HEK293 (cell line): ENCODE measurements around the gene NFIB.

Source experiments
- CTCF ChIA-PET: fragments of 350-600 bp; formaldehyde crosslinking; extraction: SDS; loops from one replicate; lab custom pipeline; 2021; ENCODE audit warnings: antibody characterized with exemption; lab: Yijun Ruan, JAX
- POLR2A ChIA-PET: fragments of 300-600 bp; formaldehyde crosslinking; extraction: SDS; loops from one replicate; lab custom pipeline; 2020; ENCODE audit warnings: antibody characterized with exemption, inconsistent platforms; lab: Yijun Ruan, JAX
- H3K27ac ChIP-seq: fragments of 200-500 bp; sonication (Bioruptor generic); 2 replicates; pipeline ENCODE4 v1.5.1; 2014; ENCODE audit warnings: low read depth, low read length, control low read depth, inconsistent platforms; ENCODE audit errors: extremely low read depth
- H3K36me3 ChIP-seq, 2 experiments: fragments of 200-500 bp in 1 of 2; sonication (Bioruptor generic) in 1 of 2; 1 replicate in 1 of 2; 2 replicates in 1 of 2; pipeline ENCODE4 v1.5.1; 2014 to 2017; ENCODE audit warnings: inconsistent platforms in 2 of 2, low read length in 2 of 2; ENCODE audit not compliant: control insufficient read depth in 2 of 2, insufficient read depth in 1 of 2
- H3K4me1 ChIP-seq: fragments of 200-500 bp; sonication (Bioruptor generic); 2 replicates; pipeline ENCODE4 v1.5.1; 2014; ENCODE audit warnings: mild to moderate bottlenecking, low read length, inconsistent platforms; ENCODE audit not compliant: control insufficient read depth, insufficient read depth
- H3K4me3 ChIP-seq: 2 replicates; pipeline ENCODE4 v1.5.1; 2011; ENCODE audit warnings: low read depth, mild to moderate bottlenecking, control low read depth, low read length, moderate library complexity
- H3K9me3 ChIP-seq: fragments of 200-500 bp; sonication (Bioruptor generic); 2 replicates; pipeline ENCODE4 v1.5.1; 2014; ENCODE audit warnings: low read depth, low read length, inconsistent platforms; ENCODE audit not compliant: control insufficient read depth, insufficient read depth
- ATF2 ChIP-seq: fragments of 450-650 bp; formaldehyde crosslinking; IDR thresholded peaks from 2 replicates; pipeline ENCODE4 v1.5.1; 2016; ENCODE audit warnings: missing biosample characterization, missing genetic modification characterization, low read depth
- OSR2 ChIP-seq: fragments of 450-650 bp; formaldehyde crosslinking; IDR thresholded peaks from 2 replicates; pipeline ENCODE4 v1.5.1; 2016; ENCODE audit warnings: missing biosample characterization, missing genetic modification characterization
- REPIN1 ChIP-seq: fragments of 450-650 bp; formaldehyde crosslinking; IDR thresholded peaks from 2 replicates; pipeline ENCODE4 v1.5.1; 2017; ENCODE audit warnings: missing biosample characterization, missing genetic modification characterization, low read depth
- ZNF121 ChIP-seq: fragments of 450-650 bp; formaldehyde crosslinking; IDR thresholded peaks from 2 replicates; pipeline ENCODE4 v1.5.1; 2016; ENCODE audit warnings: missing biosample characterization, missing genetic modification characterization
- ZNF146 ChIP-seq: fragments of 450-650 bp; formaldehyde crosslinking; IDR thresholded peaks from 2 replicates; pipeline ENCODE4 v1.5.1; 2016; ENCODE audit warnings: missing biosample characterization, missing genetic modification characterization
- ZNF266 ChIP-seq: fragments of 450-650 bp; formaldehyde crosslinking; IDR thresholded peaks from 2 replicates; pipeline ENCODE4 v1.5.1; 2016; ENCODE audit warnings: missing biosample characterization, missing genetic modification characterization, low read depth
- ZNF366 ChIP-seq: fragments of 450-650 bp; formaldehyde crosslinking; conservative IDR thresholded peaks from 2 replicates; pipeline ENCODE4 v1.5.1; 2016; ENCODE audit warnings: missing biosample characterization, missing genetic modification characterization
- ZNF398 ChIP-seq: fragments of 450-650 bp; formaldehyde crosslinking; IDR thresholded peaks from 2 replicates; pipeline ENCODE4 v1.5.1; 2017; ENCODE audit warnings: missing biosample characterization, missing genetic modification characterization
- ZNF433 ChIP-seq: fragments of 450-650 bp; formaldehyde crosslinking; IDR thresholded peaks from 2 replicates; pipeline ENCODE4 v1.5.1; 2016; ENCODE audit warnings: missing biosample characterization, missing genetic modification characterization, low read depth
- ZNF624 ChIP-seq: fragments of 450-650 bp; formaldehyde crosslinking; IDR thresholded peaks from 2 replicates; pipeline ENCODE4 v1.5.1; 2017; ENCODE audit warnings: missing biosample characterization, missing genetic modification characterization
- ZNF707 ChIP-seq: fragments of 450-650 bp; formaldehyde crosslinking; IDR thresholded peaks from 2 replicates; pipeline ENCODE4 v1.5.1; 2016; ENCODE audit warnings: missing biosample characterization, missing genetic modification characterization
- ZNF777 ChIP-seq: fragments of 450-650 bp; formaldehyde crosslinking; IDR thresholded peaks from 2 replicates; pipeline ENCODE4 v1.5.1; 2017; ENCODE audit warnings: missing biosample characterization, missing genetic modification characterization, borderline replicate concordance
- ZNF843 ChIP-seq: fragments of 450-650 bp; formaldehyde crosslinking; IDR thresholded peaks from 2 replicates; pipeline ENCODE4 v1.5.1; 2016; ENCODE audit warnings: missing biosample characterization, missing genetic modification characterization
- ZSCAN16 ChIP-seq: fragments of 450-650 bp; formaldehyde crosslinking; IDR thresholded peaks from 2 replicates; pipeline ENCODE4 v1.5.1; 2016; ENCODE audit warnings: missing biosample characterization, missing genetic modification characterization
- TF ChIP-seq, protein P1 (sequence below): fragments of 450-650 bp; formaldehyde crosslinking; IDR thresholded peaks from 2 replicates; pipeline ENCODE4 v1.5.0; 2017; ENCODE audit warnings: missing biosample characterization, missing genetic modification characterization, borderline replicate concordance
- TF ChIP-seq, protein P2 (sequence below): fragments of 450-650 bp; formaldehyde crosslinking; IDR thresholded peaks from 2 replicates; pipeline ENCODE4 v1.5.1; 2017; ENCODE audit warnings: missing biosample characterization, missing genetic modification characterization
- TF ChIP-seq, protein P3 (sequence below): fragments of 450-650 bp; formaldehyde crosslinking; IDR thresholded peaks from 2 replicates; pipeline ENCODE4 v1.5.1; 2017; ENCODE audit warnings: missing biosample characterization, missing genetic modification characterization
- TF ChIP-seq, protein P4 (sequence below): fragments of 450-650 bp; formaldehyde crosslinking; IDR thresholded peaks from 2 replicates; pipeline ENCODE4 v1.5.1; 2016; ENCODE audit warnings: missing biosample characterization, missing genetic modification characterization
- TF ChIP-seq, protein P5 (sequence below): fragments of 450-650 bp; formaldehyde crosslinking; IDR thresholded peaks from 2 replicates; pipeline ENCODE4 v1.5.1; 2016; ENCODE audit warnings: missing biosample characterization, missing genetic modification characterization

NFIB gene

DNA sequence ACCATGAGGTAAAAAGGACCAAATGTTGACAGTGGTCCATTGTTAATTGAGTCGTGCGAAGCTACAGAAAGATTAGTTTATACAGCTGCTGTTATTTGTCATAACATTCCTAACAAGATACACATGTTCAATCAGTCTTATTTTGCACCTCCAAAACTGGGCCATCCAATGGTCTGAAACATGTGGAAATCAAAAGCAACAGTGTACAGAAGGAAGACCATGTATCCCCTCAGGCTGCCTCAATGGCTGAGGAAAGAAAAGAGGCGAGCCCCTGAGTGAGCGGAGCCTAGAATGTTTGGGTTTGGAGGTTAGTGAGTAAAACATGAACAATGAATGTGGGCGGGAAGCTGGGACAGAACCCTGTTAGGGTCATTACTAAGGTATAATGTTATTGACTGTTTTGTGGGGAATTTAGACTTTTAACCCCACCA, 35.6 kb downstream of the NFIB start (continued):
- TF ChIP-seq, protein P1, sequence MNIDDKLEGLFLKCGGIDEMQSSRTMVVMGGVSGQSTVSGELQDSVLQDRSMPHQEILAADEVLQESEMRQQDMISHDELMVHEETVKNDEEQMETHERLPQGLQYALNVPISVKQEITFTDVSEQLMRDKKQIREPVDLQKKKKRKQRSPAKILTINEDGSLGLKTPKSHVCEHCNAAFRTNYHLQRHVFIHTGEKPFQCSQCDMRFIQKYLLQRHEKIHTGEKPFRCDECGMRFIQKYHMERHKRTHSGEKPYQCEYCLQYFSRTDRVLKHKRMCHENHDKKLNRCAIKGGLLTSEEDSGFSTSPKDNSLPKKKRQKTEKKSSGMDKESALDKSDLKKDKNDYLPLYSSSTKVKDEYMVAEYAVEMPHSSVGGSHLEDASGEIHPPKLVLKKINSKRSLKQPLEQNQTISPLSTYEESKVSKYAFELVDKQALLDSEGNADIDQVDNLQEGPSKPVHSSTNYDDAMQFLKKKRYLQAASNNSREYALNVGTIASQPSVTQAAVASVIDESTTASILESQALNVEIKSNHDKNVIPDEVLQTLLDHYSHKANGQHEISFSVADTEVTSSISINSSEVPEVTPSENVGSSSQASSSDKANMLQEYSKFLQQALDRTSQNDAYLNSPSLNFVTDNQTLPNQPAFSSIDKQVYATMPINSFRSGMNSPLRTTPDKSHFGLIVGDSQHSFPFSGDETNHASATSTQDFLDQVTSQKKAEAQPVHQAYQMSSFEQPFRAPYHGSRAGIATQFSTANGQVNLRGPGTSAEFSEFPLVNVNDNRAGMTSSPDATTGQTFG (tag by site-specific recombination): no peak
- TF ChIP-seq ZNF843 (tag by site-specific recombination) (no peak), ZSCAN16 (no peak), ZNF707 (tag by site-specific recombination) (no peak)
- TF ChIP-seq, protein P2, sequence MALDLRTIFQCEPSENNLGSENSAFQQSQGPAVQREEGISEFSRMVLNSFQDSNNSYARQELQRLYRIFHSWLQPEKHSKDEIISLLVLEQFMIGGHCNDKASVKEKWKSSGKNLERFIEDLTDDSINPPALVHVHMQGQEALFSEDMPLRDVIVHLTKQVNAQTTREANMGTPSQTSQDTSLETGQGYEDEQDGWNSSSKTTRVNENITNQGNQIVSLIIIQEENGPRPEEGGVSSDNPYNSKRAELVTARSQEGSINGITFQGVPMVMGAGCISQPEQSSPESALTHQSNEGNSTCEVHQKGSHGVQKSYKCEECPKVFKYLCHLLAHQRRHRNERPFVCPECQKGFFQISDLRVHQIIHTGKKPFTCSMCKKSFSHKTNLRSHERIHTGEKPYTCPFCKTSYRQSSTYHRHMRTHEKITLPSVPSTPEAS (tag by site-specific recombination): no peak
- TF ChIP-seq, protein P3, sequence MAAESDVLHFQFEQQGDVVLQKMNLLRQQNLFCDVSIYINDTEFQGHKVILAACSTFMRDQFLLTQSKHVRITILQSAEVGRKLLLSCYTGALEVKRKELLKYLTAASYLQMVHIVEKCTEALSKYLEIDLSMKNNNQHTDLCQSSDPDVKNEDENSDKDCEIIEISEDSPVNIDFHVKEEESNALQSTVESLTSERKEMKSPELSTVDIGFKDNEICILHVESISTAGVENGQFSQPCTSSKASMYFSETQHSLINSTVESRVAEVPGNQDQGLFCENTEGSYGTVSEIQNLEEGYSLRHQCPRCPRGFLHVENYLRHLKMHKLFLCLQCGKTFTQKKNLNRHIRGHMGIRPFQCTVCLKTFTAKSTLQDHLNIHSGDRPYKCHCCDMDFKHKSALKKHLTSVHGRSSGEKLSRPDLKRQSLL: no peak

DNA sequence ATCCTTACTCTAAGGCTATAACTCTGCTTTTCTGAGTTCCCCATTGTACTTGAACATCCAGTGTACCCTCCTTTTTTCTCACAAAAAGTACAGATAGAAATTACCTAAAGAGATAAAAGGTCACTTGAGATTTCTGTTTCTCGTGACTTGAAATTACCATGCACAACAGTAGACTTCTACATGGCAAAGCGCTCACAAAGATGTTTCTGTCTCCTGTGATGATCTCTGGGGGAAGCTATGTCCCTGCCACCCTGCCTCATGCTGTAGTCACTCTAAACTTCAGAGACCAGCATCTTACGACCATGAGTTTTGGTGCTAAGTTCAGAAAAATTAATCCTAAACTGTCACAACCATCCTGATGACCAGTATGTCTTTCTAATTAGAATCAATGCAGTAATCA, 36.2 kb downstream of the NFIB start:
- Histone ChIP-seq H3K36me3 (no peaks in the 10 kb centered on the region), H3K27ac (no peak overlapping the region), H3K4me1 (peaks cover 37% of the 10 kb centered on the region), H3K9me3 (no peaks in the 10 kb centered on the region), H3K4me3 (no peak overlapping the region)
- POLR2A ChIA-PET: interaction anchor here (0.9 to 1.9 kb wide), 2 partner anchors 37 to 72 kb away, joined by 3 to 8 read pairs; partner anchors contain the start of gene NFIB
- CTCF ChIA-PET: interaction anchor here (0.7 to 1.1 kb wide), 5 partner anchors 17 to 727 kb away, joined by 3 to 4 read pairs (median 3); no protein-coding TSS in a partner anchor
- TF ChIP-seq ZNF624 (no peak), ZNF433 (tag by site-specific recombination) (no peak), ZNF777 (tag by site-specific recombination) (no peak), REPIN1 (tag by site-specific recombination) (no peak), ATF2 (tag by site-specific recombination) (no peak), ZNF266 (tag by site-specific recombination) (no peak), ZNF121 (tag by site-specific recombination) (no peak)
- TF ChIP-seq, protein P4, sequence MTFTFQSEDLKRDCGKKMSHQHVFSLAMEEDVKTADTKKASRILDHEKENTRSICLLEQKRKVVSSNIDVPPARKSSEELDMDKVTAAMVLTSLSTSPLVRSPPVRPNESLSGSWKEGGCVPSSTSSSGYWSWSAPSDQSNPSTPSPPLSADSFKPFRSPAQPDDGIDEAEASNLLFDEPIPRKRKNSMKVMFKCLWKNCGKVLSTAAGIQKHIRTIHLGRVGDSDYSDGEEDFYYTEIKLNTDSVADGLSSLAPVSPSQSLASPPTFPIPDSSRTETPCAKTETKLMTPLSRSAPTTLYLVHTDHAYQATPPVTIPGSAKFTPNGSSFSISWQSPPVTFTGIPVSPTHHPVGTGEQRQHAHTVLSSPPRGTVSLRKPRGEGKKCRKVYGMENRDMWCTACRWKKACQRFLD (tag by site-specific recombination): no peak

DNA sequence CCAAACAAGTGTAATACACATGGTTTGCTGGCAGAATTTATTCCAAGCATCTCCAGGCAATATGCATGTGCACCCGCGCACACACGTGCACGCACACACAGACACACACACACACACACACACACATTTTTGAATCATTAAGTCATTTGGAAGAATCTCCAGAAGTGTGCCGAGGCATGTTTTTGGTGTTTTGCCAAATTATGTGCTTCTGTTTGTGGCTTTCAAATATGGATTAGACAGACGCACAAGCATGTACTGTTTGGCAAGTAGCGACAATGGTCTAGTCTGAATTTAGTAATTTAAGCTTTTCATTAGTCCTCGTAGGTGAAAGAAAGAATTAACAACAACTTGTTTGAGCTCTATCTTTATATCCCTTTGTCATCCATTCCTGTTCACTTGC, 36.7 kb downstream of the NFIB start:
- Histone ChIP-seq H3K36me3 (no peaks in the 10 kb centered on the region), H3K4me1 (peaks cover 43% of the 10 kb centered on the region), H3K9me3 (no peaks in the 10 kb centered on the region), H3K27ac (no peak overlapping the region), H3K4me3 (no peak overlapping the region)
- POLR2A ChIA-PET: interaction anchor here (0.9 to 1.9 kb wide), 2 partner anchors 37 to 72 kb away, joined by 3 to 8 read pairs; partner anchors contain the start of gene NFIB
- CTCF ChIA-PET: interaction anchor here (0.7 to 1.1 kb wide), 5 partner anchors 17 to 727 kb away, joined by 3 to 4 read pairs (median 3); no protein-coding TSS in a partner anchor
- TF ChIP-seq ZNF366 (tag by site-specific recombination) (peak; percentile 83), ZNF398 (peak; percentile 43; the same call in 1 of the 2 replicates), ZNF146 (tag by site-specific recombination) (no peak), ZNF121 (tag by site-specific recombination) (no peak), OSR2 (tag by site-specific recombination) (peak; percentile 70)
- TF ChIP-seq, protein P5, sequence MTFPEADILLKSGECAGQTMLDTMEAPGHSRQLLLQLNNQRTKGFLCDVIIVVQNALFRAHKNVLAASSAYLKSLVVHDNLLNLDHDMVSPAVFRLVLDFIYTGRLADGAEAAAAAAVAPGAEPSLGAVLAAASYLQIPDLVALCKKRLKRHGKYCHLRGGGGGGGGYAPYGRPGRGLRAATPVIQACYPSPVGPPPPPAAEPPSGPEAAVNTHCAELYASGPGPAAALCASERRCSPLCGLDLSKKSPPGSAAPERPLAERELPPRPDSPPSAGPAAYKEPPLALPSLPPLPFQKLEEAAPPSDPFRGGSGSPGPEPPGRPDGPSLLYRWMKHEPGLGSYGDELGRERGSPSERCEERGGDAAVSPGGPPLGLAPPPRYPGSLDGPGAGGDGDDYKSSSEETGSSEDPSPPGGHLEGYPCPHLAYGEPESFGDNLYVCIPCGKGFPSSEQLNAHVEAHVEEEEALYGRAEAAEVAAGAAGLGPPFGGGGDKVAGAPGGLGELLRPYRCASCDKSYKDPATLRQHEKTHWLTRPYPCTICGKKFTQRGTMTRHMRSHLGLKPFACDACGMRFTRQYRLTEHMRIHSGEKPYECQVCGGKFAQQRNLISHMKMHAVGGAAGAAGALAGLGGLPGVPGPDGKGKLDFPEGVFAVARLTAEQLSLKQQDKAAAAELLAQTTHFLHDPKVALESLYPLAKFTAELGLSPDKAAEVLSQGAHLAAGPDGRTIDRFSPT (tag by site-specific recombination): peak; percentile 56; the same call in 1 of the 2 replicates
- TF ChIP-seq, protein P2 (tag by site-specific recombination): peak; percentile 96
